T-cell (primary cell): ENCODE measurements around the gene TMPRSS11E. TPM values are rescaled to one million over a fixed set of nuclear protein-coding genes. Genes with fewer than 3 reads are reported as not detected.
A peak's percentile ranks its signal among the peaks of the same experiment; 100 is the strongest.

Experiments used
- ATAC-seq, 4 experiments: fragments of 200-7000 bp in 3 of 4; fragments of 150-1000 bp in 1 of 4; cut with Tn5 transposase; replicated peaks in 1 of 4; 1 replicate in 3 of 4; 2 replicates in 1 of 4; pipeline ENCODE4 v1.10.0; 2021; ENCODE audit warnings: moderate library complexity in 3 of 4, mild to moderate bottlenecking in 2 of 4, moderate number of reproducible peaks in 1 of 4
- CTCF ChIA-PET, 2 donors: fragments of 300-600 bp; sonication (Branson Sonifier 250); formaldehyde crosslinking; loops; one replicate each; lab custom pipeline; 2022; ENCODE audit warnings: antibody characterized with exemption in 2 of 2; lab: Charles Lee
- POLR2A ChIA-PET, 2 donors: fragments of 300-600 bp; sonication (Branson Sonifier 250); formaldehyde crosslinking; loops; one replicate each; lab custom pipeline; 2022; ENCODE audit warnings: antibody characterized with exemption in 2 of 2; lab: Charles Lee
- DNase-seq, 35 experiments: peaks; one replicate each; pipeline versions ENCODE4 v3.0.0 to v3.0.0-alpha.2; 2013 to 2023
- H3K27ac ChIP-seq: one replicate; pipeline ENCODE4 v1.5.1; 2013; ENCODE audit warnings: low read length
- H3K27me3 ChIP-seq, 2 experiments: replicated peaks in 1 of 2; 1 replicate in 1 of 2; 2 replicates in 1 of 2; pipeline versions ENCODE4 v1.6.1 to v1.7.0; 2013; ENCODE audit warnings: low read length in 1 of 2, mixed read lengths in 1 of 2; ENCODE audit not compliant: control insufficient read depth in 2 of 2, insufficient read depth in 2 of 2; ENCODE audit errors: extremely low read depth in 1 of 2
- H3K36me3 ChIP-seq, 2 donors: 1 replicate in 1 of 2; 2 replicates in 1 of 2; pipeline versions ENCODE4 v1.6.1 to v1.7.0; 2013; ENCODE audit warnings: low read length in 1 of 2; ENCODE audit not compliant: control insufficient read depth in 2 of 2, insufficient read depth in 1 of 2; ENCODE audit errors: extremely low read depth in 1 of 2
- H3K4me1 ChIP-seq, 2 experiments: 1 replicate in 1 of 2; 2 replicates in 1 of 2; pipeline versions ENCODE4 v1.6.1 to v1.7.0; 2013; ENCODE audit warnings: low read length in 2 of 2, mixed read lengths in 1 of 2; ENCODE audit not compliant: insufficient read depth in 2 of 2, control insufficient read depth in 1 of 2; ENCODE audit errors: extremely low read depth in 1 of 2
- H3K4me3 ChIP-seq, 2 donors: 1 replicate in 1 of 2; 2 replicates in 1 of 2; pipeline versions ENCODE4 v1.5.1 to v1.7.0; 2013; ENCODE audit warnings: mild to moderate bottlenecking in 2 of 2, low read length in 1 of 2, moderate library complexity in 1 of 2; ENCODE audit not compliant: control insufficient read depth in 1 of 2; ENCODE audit errors: extremely low read depth in 1 of 2
- H3K9me3 ChIP-seq: 2 replicates; pipeline ENCODE4 v1.7.0; 2013
- H3K27ac Mint-ChIP-seq, 2 donors: one replicate each; pipeline ENCODE4 v1.8.0; 2020 to 2021; ENCODE audit warnings: mild to moderate bottlenecking in 2 of 2, mixed read lengths in 2 of 2
- H3K27me3 Mint-ChIP-seq, 2 donors: one replicate each; pipeline ENCODE4 v1.8.0; 2021 to 2022; ENCODE audit warnings: mixed read lengths in 2 of 2
- H3K36me3 Mint-ChIP-seq: one replicate; pipeline ENCODE4 v1.8.0; 2021; ENCODE audit warnings: mixed read lengths
- H3K4me1 Mint-ChIP-seq, 3 donors: one replicate each; pipeline ENCODE4 v1.8.0; 2020 to 2022; ENCODE audit warnings: mixed read lengths in 3 of 3, mild to moderate bottlenecking in 1 of 3
- H3K4me3 Mint-ChIP-seq, 3 donors: one replicate each; pipeline ENCODE4 v1.8.0; 2020 to 2022; ENCODE audit warnings: mild to moderate bottlenecking in 3 of 3, mixed read lengths in 3 of 3, moderate library complexity in 3 of 3
- H3K9me3 Mint-ChIP-seq, 3 donors: one replicate each; pipeline ENCODE4 v1.8.0; 2020 to 2022; ENCODE audit warnings: mixed read lengths in 3 of 3
- WGBS: methylation state at CpG from one replicate; pipeline ENCODE4 v1.1.5; 2013; ENCODE audit warnings: missing lambda C conversion rate; ENCODE audit not compliant: insufficient coverage; 5-methylcytosine and 5-hydroxymethylcytosine counted together
- total RNA-seq, 35 experiments: library from RNA in 6 of 35; stranded (reverse) in 6 of 35; fragments of 120-200 nt in 1 of 35; gene quantifications; one replicate each; pipeline versions ENCODE4 v1.2.1 to v1.2.4 and lab custom pipeline; 2013 to 2026

Gene TMPRSS11E
- total RNA-seq, 5 donors from 2014 or later (not counting 1 experiment from before 2014, with no cell fraction given) = 0.26 TPM; not detected in 4

GRCh38 chr4:68445111-68445510 lies 2.2 kb upstream of the TMPRSS11E start:
- Mint-ChIP-seq H3K27me3 (peaks cover 0 to 3% of the 10 kb centered on the region in 2 donors), H3K4me1 (peaks cover 24 to 44% (median 40%) of the 10 kb centered on the region in 3 donors), H3K4me3 (no peak overlapping the region), H3K9me3 (no peaks in the 10 kb centered on the region), H3K27ac (no peak overlapping the region), H3K36me3 (no peaks in the 10 kb centered on the region)
- ChIA-PET CTCF (interaction anchor here in 1 of 2 donors (0.6 kb wide), 1 partner anchor 583 kb away, joined by 3 read pairs; no protein-coding TSS in a partner anchor), POLR2A (interaction anchor here in 1 of 2 donors (0.8 kb wide), 1 partner anchor 8 kb away, joined by 3 read pairs; no protein-coding TSS in a partner anchor)
- DNase-seq (no peak), ATAC-seq (no peak)
- Histone ChIP-seq H3K4me3 (no peak overlapping the region), H3K9me3 (no peaks in the 10 kb centered on the region), H3K4me1 (peaks cover 5 to 19% of the 10 kb centered on the region in 2 experiments), H3K27me3 (no peaks in the 10 kb centered on the region), H3K27ac (no peak overlapping the region), H3K36me3 (no peaks in the 10 kb centered on the region)

GRCh38 chr4:68451246-68452211 lies 4.3 kb downstream of the TMPRSS11E start:
- H3K9me3 Mint-ChIP-seq = no peaks in the 10 kb centered on the region
- peak in 2 of 4 experiments; percentile 43 to 59 for ATAC-seq
- Histone ChIP-seq H3K36me3 (no peaks in the 10 kb centered on the region), H3K27me3 (no peaks in the 10 kb centered on the region), H3K4me3 (no peak overlapping the region), H3K4me1 (peaks cover 0 to 4% of the 10 kb centered on the region in 2 experiments), H3K27ac (no peak overlapping the region), H3K9me3 (no peaks in the 10 kb centered on the region)
- peaks cover 0 to 3% of the 10 kb centered on the region in 2 donors for H3K27me3 Mint-ChIP-seq
- no peak overlapping the region for H3K27ac Mint-ChIP-seq
- H3K36me3 Mint-ChIP-seq = no peaks in the 10 kb centered on the region
- peaks cover 0 to 36% (median 26%) of the 10 kb centered on the region in 3 donors for H3K4me1 Mint-ChIP-seq
- DNase-seq = no peak
- no peak overlapping the region for H3K4me3 Mint-ChIP-seq
- POLR2A ChIA-PET = interaction anchor here in 1 of 2 donors (0.5 kb wide), 1 partner anchor 33 kb away, joined by 3 read pairs; no protein-coding TSS in a partner anchor
- CTCF ChIA-PET = no interaction called here

- no peak overlapping the region for H3K27ac ChIP-seq
- Mint-ChIP-seq H3K9me3 (no peaks in the 10 kb centered on the region), H3K27ac (no peak overlapping the region), H3K27me3 (no peaks in the 10 kb centered on the region), H3K4me1 (peaks cover 6 to 11% (median 7%) of the 10 kb centered on the region in 3 donors), H3K36me3 (no peaks in the 10 kb centered on the region), H3K4me3 (no peak overlapping the region)
- 65% methylated on average over 3 of the region's 7 CpGs for WGBS
- no peaks in the 10 kb centered on the region for H3K9me3 ChIP-seq
- ChIA-PET CTCF (no interaction called here), POLR2A (interaction anchor here in 1 of 2 donors (0.6 kb wide), 1 partner anchor 30 kb away, joined by 3 read pairs; no protein-coding TSS in a partner anchor)
- H3K4me3 ChIP-seq = no peak overlapping the region
- H3K27me3 ChIP-seq = no peaks in the 10 kb centered on the region
- no peak for ATAC-seq
- no peaks in the 10 kb centered on the region for H3K4me1 ChIP-seq
- no peak for DNase-seq
- H3K36me3 ChIP-seq = no peaks in the 10 kb centered on the region
Observed at GRCh38 chr4:68460085-68460484, 12.8 kb downstream of the TMPRSS11E start.

- no peaks in the 10 kb centered on the region for H3K27me3 ChIP-seq
- no peak overlapping the region for H3K27ac Mint-ChIP-seq
- H3K9me3 ChIP-seq = no peaks in the 10 kb centered on the region
- no peaks in the 10 kb centered on the region for H3K36me3 ChIP-seq
- H3K27ac ChIP-seq = no peak overlapping the region
- H3K9me3 Mint-ChIP-seq = no peaks in the 10 kb centered on the region
- ATAC-seq (no peak), DNase-seq (no peak)
- H3K36me3 Mint-ChIP-seq = no peaks in the 10 kb centered on the region
- 80% methylated on average over 1 of the region's 3 CpGs for WGBS
- no peaks in the 10 kb centered on the region for H3K4me1 ChIP-seq
- no peaks in the 10 kb centered on the region for H3K27me3 Mint-ChIP-seq
- ChIA-PET CTCF (no interaction called here), POLR2A (no interaction called here)
- no peak overlapping the region for H3K4me3 ChIP-seq
- H3K4me3 Mint-ChIP-seq = no peak overlapping the region
- peaks cover 2 to 17% (median 5%) of the 10 kb centered on the region in 3 donors for H3K4me1 Mint-ChIP-seq
Observed at GRCh38 chr4:68461790-68462189, 14.5 kb downstream of the TMPRSS11E start.

GRCh38 chr4:68462691-68463090 lies 15.4 kb downstream of the TMPRSS11E start:
- no CpG with 5 or more reads among the region's 2 CpGs for WGBS
- Histone ChIP-seq H3K27me3 (no peaks in the 10 kb centered on the region), H3K36me3 (no peaks in the 10 kb centered on the region), H3K9me3 (no peaks in the 10 kb centered on the region), H3K4me3 (no peak overlapping the region), H3K4me1 (no peaks in the 10 kb centered on the region), H3K27ac (no peak overlapping the region)
- no peaks in the 10 kb centered on the region for H3K27me3 Mint-ChIP-seq
- peaks cover 0 to 15% (median 0%) of the 10 kb centered on the region in 3 donors for H3K4me1 Mint-ChIP-seq
- DNase-seq (no peak), ATAC-seq (no peak)
- ChIA-PET CTCF (no interaction called here), POLR2A (no interaction called here)
- no peaks in the 10 kb centered on the region for H3K9me3 Mint-ChIP-seq
- H3K27ac Mint-ChIP-seq = no peak overlapping the region
- no peak overlapping the region for H3K4me3 Mint-ChIP-seq
- no peaks in the 10 kb centered on the region for H3K36me3 Mint-ChIP-seq

- no CpG with 5 or more reads among the region's 2 CpGs for WGBS
- H3K9me3 ChIP-seq = no peaks in the 10 kb centered on the region
Observed at GRCh38 chr4:68463796-68464195, 16.5 kb downstream of the TMPRSS11E start.

More at GRCh38 chr4:68463796-68464195, 16.5 kb downstream of the TMPRSS11E start:
- Histone ChIP-seq H3K27ac (no peak overlapping the region), H3K4me1 (no peaks in the 10 kb centered on the region), H3K27me3 (no peaks in the 10 kb centered on the region), H3K36me3 (no peaks in the 10 kb centered on the region), H3K4me3 (no peak overlapping the region)
- peaks cover 0 to 15% (median 0%) of the 10 kb centered on the region in 3 donors for H3K4me1 Mint-ChIP-seq
- H3K27me3 Mint-ChIP-seq = no peaks in the 10 kb centered on the region
- no peak overlapping the region for H3K27ac Mint-ChIP-seq
- no peaks in the 10 kb centered on the region for H3K36me3 Mint-ChIP-seq
- H3K9me3 Mint-ChIP-seq = no peaks in the 10 kb centered on the region
- ATAC-seq (no peak), DNase-seq (no peak)
- CTCF ChIA-PET = no interaction called here
- no peak overlapping the region for H3K4me3 Mint-ChIP-seq
- POLR2A ChIA-PET = no interaction called here
